ENCODE results near the gene IKZF1.

GRCh38 chr7:50427518-50427917, 123.0 kb downstream of the IKZF1 start:
- TF ChIP-seq CTCF (IDR thresholded peaks at IDR 0.05; ENCODE audit: borderline replicate concordance, extremely low read depth, low read length, poor library complexity, severe bottlenecking) (no peak), EZH2 (IDR thresholded peaks at IDR 0.05; ENCODE audit: borderline replicate concordance, low read depth, low read length, severe bottlenecking) (no peak)

All from DND-41 (cell line).